AG04449 (cell line): ENCODE results near the gene UGT1A7.

ENCODE experiments used
- CTCF ChIA-PET: fragments of 350-600 bp; formaldehyde crosslinking; extraction: SDS; loops from one replicate; lab custom pipeline; 2021; ENCODE audit warnings: antibody characterized with exemption; lab: Yijun Ruan, JAX
- POLR2A ChIA-PET: fragments of 400-600, 350-600 bp; formaldehyde crosslinking; extraction: SDS; loops from one replicate; lab custom pipeline; 2020; ENCODE audit warnings: antibody characterized with exemption, inconsistent platforms; lab: Yijun Ruan, JAX
- DNase-seq: peaks from one replicate; pipeline ENCODE4 v3.0.0-alpha.2; 2010; ENCODE audit warnings: low read depth, low spot score
- H3K4me3 ChIP-seq: 2 replicates; pipeline ENCODE4 v1.5.1; 2011; ENCODE audit warnings: low read depth, mild to moderate bottlenecking, control low read depth, low read length
- TF ChIP-seq, protein P1 (sequence below): IDR thresholded peaks from one replicate; pipeline ENCODE4 v1.5.1; 2011; ENCODE audit warnings: mild to moderate bottlenecking, moderate library complexity, low read length, control low read depth, inconsistent platforms; ENCODE audit not compliant: insufficient read depth; ENCODE audit errors: missing control alignments

The UGT1A7 gene

GRCh38 chr2:233791151-233791882, 109.6 kb downstream of the UGT1A7 start:
- ChIA-PET CTCF (no interaction called here), POLR2A (no interaction called here)
- TF ChIP-seq, protein P1, sequence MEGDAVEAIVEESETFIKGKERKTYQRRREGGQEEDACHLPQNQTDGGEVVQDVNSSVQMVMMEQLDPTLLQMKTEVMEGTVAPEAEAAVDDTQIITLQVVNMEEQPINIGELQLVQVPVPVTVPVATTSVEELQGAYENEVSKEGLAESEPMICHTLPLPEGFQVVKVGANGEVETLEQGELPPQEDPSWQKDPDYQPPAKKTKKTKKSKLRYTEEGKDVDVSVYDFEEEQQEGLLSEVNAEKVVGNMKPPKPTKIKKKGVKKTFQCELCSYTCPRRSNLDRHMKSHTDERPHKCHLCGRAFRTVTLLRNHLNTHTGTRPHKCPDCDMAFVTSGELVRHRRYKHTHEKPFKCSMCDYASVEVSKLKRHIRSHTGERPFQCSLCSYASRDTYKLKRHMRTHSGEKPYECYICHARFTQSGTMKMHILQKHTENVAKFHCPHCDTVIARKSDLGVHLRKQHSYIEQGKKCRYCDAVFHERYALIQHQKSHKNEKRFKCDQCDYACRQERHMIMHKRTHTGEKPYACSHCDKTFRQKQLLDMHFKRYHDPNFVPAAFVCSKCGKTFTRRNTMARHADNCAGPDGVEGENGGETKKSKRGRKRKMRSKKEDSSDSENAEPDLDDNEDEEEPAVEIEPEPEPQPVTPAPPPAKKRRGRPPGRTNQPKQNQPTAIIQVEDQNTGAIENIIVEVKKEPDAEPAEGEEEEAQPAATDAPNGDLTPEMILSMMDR = no peak
- no peak overlapping the region for H3K4me3 ChIP-seq
- no peak for DNase-seq

DNA sequence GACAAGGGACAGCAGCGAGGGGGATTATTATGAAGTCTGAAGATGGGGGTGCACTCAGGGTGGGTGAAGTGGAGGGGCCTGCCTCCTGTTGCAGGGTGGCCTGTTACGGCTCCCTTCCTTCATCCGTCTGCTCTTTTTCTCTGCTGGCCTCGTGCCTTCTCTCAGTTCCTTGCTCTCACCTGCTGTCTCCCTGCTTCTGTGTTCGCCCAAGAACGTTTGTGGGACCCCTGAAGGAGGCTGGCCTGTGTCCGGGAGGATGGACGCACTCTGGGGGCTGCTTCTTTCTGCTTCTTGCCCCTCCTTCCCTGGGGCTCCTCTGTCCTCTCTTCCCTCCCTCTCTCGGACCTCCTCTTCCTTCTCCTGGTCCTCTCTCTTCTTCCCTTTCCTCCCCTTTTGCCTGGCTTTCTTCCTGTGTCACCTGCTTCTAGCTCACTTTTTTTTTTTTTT, 110.2 kb downstream of the UGT1A7 start:
- TF ChIP-seq, protein P1 = no peak
- CTCF ChIA-PET = no interaction called here
- no peak for DNase-seq
- POLR2A ChIA-PET = no interaction called here
- no peak overlapping the region for H3K4me3 ChIP-seq

DNA sequence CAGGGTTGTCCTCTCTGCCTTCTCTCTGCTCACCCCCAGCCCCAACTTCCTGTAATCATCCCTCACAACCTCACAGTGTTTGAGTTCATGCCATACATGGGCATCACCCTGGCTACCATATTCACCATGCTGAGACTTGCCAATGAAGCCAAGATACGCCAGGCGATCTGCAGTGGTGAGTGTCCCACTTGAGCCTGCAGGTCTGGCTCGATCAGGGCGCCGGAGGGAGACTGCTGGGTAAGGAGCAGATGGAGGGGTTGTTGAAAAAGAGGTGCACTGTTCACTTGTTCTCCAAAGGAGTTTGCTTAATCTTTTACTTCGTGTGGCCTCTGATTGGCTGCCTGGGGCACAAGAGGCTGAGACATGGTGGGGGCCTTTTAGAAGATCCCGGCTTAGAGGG, 111.0 kb downstream of the UGT1A7 start:
- ChIA-PET CTCF (no interaction called here), POLR2A (no interaction called here)
- TF ChIP-seq, protein P1 = no peak
- H3K4me3 ChIP-seq = no peak overlapping the region
- DNase-seq = no peak

DNA sequence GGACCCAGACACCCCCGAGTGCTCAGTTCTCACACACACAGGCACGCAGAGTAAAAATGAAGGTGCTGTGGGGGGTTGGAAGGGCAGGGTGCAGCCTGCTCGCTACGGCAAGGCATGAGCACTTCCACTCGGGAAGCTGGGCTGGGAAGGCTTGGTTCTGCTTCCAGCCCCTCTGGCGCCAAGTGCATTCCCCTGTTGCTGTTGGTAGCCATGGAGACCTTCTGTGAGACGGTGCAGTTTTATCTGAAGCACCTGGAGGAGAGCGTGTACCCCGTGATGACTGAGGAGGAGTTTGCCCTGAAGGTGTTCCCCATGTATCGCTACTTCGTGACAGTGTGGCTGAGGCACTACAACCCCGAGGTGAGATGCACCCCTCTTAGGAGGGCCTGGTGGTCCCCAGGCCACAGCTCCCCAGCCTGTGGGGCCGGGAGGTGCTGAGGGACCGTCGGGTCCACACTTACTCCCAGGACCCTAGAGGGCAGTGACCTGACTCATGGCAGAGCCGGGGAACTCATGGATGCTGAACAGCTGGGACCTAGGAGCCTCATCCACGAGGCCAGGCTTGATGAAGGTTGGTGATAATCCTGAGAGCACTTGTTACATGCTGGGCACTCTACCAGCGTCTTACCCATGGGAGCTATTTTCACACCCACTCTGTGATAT, 111.9 kb downstream of the UGT1A7 start:
- no peak for DNase-seq
- POLR2A ChIA-PET = no interaction called here
- TF ChIP-seq, protein P1 = no peak
- CTCF ChIA-PET = no interaction called here
- H3K4me3 ChIP-seq = no peak overlapping the region

GRCh38 chr2:233794128-233794658, 112.5 kb downstream of the UGT1A7 start:
- H3K4me3 ChIP-seq = no peak overlapping the region
- POLR2A ChIA-PET = no interaction called here
- DNase-seq = no peak
- TF ChIP-seq, protein P1 = no peak
- CTCF ChIA-PET = no interaction called here

- ChIA-PET CTCF (no interaction called here), POLR2A (no interaction called here)
- H3K4me3 ChIP-seq = no peak overlapping the region
- TF ChIP-seq, protein P1 = no peak
- DNase-seq = no peak
Observed at GRCh38 chr2:233795735-233796171, 114.1 kb downstream of the UGT1A7 start.
